22Rv1 (cell line): ENCODE data around the gene DSC1.

Source experiments
- H3K27ac ChIP-seq: fragments of 450-650 bp; 2 replicates; pipeline ENCODE4 v1.5.1; 2017
- CTCF ChIP-seq: fragments of 450-650 bp; IDR thresholded peaks from 2 replicates; pipeline ENCODE4 v1.5.1; 2017; ENCODE audit warnings: mild to moderate bottlenecking
- ZFX ChIP-seq: fragments of 450-650 bp; IDR thresholded peaks from 2 replicates; pipeline ENCODE4 v1.6.1; 2017; ENCODE audit warnings: antibody characterized with exemption, borderline replicate concordance

Gene DSC1

GRCh38 chr18:31171144-31171839 lies 8.6 kb upstream of the DSC1 start:
- TF ChIP-seq ZFX, result no peak
- TF ChIP-seq CTCF, result no peak
- H3K27ac ChIP-seq, result no peak overlapping the region

- TF ChIP-seq ZFX, result no peak
- no peak for TF ChIP-seq CTCF
- no peak overlapping the region for H3K27ac ChIP-seq
Measured at GRCh38 chr18:31170335-31170734, 7.7 kb upstream of the DSC1 start.

- no peak overlapping the region for H3K27ac ChIP-seq
- TF ChIP-seq ZFX, result no peak
- no peak for TF ChIP-seq CTCF
Measured at GRCh38 chr18:31162419-31162793, 250 bp downstream of the DSC1 start.

- H3K27ac ChIP-seq, result no peak overlapping the region
- TF ChIP-seq CTCF, result no peak
- TF ChIP-seq ZFX, result no peak
Measured at GRCh38 chr18:31161757-31162418, 768 bp downstream of the DSC1 start.

GRCh38 chr18:31156821-31157763 lies 5.6 kb downstream of the DSC1 start:
- peak overlapping the region; percentile 17; the same call in 1 of the 2 replicates for H3K27ac ChIP-seq
- TF ChIP-seq ZFX (no peak), CTCF (no peak)

GRCh38 chr18:31155498-31155897 lies 7.2 kb downstream of the DSC1 start:
- no peak overlapping the region for H3K27ac ChIP-seq
- TF ChIP-seq ZFX (no peak), CTCF (no peak)
